ENCODE data around the gene ZNF638.

Gene ZNF638

GRCh38 chr2:71484354-71484753 lies 152.8 kb downstream of the ZNF638 start:
- FAIRE-seq (no peak), DNase-seq (ENCODE audit: insufficient read length, low spot score) (no peak)
- no peak for TF ChIP-seq CTCF (IDR thresholded peaks at IDR 0.05; ENCODE audit: insufficient read depth, missing control alignments)
